ENCODE results near the gene TMEM42. TPM values are rescaled to one million over a fixed set of nuclear protein-coding genes. Genes with fewer than 3 reads are reported as not detected.
"Not testable (repeated sequence)": the region's sequence is repeated elsewhere in the genome, so short reads cannot be mapped to it uniquely, and the experiment has no call there.

Gene TMEM42
- polyA plus RNA-seq, 1 donor from 2014 or later, result 15.1 TPM

DNA sequence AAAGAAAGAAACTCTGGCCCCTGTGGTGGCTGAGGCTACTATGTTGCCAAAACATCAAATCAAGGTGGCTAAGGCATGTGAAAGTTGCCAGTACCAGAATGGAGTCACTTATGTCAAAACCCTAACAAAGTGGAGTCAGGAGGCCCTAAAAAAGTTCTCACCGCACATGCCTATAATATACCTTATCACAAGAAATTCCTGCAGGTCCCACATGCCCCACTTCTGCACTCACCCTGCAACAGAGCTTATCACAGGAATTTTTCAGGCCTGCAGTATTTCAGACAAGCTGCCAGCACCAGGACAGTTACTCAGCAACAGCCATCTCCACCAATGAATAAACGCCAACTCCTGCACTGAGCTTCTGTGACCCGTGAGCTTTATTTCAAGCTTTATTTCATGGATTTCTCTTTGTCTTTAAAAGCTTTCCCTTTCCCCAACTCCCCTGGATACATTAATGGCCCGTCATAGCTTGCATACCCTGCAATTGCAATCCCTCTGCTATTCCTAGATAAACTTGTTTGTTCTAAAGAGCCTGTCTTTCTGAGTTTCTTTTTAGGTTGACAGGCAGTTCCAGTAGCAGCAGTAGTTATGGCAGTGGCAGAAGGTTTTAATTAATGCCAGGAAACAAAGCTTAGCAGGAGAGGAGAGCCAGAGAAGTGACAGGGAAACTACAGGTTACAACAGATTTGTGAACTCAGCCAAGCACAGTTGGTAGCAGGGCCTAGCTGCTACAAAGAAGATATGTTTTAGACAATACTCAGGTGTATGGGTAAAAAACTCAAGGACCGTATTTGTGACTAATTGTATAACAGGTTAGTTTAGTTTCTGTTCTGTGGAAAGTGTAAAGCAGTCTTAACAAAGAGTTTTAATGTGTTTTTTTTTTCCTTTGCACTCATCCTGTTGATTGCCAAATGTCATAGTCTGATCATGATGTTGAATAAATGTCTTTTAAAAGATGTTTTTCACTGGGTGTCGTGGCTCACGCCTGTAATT lies 15.9 kb upstream of the TMEM42 start:
- H4K20me1 ChIP-seq (ENCODE audit: insufficient read depth), result no peaks in the 10 kb centered on the region
- no peaks in the 10 kb centered on the region for H3F3A ChIP-seq (ENCODE audit: insufficient read depth, low read length, poor library complexity, severe bottlenecking)
- no peak overlapping the region for H2AFZ ChIP-seq (ENCODE audit: low read depth, low read length)
- H3K4me3 ChIP-seq (ENCODE audit: low read length), result no peak overlapping the region
- H3K9ac ChIP-seq (ENCODE audit: low read length), result no peak overlapping the region
- TF ChIP-seq EZH2 (IDR thresholded peaks at IDR 0.05; ENCODE audit: borderline replicate concordance, insufficient read depth, low read length, poor library complexity, severe bottlenecking) (no peak), POLR2AphosphoS5 (IDR thresholded peaks at IDR 0.05) (no peak), TAF1 (IDR thresholded peaks at IDR 0.05; ENCODE audit: low read depth) (no peak), MXI1 (conservative IDR thresholded peaks at IDR 0.05; ENCODE audit: poor library complexity, severe bottlenecking) (no peak), SMC3 (conservative IDR thresholded peaks at IDR 0.05; ENCODE audit: poor library complexity) (no peak), RAD21 (conservative IDR thresholded peaks at IDR 0.05) (no peak), EP300 (conservative IDR thresholded peaks at IDR 0.05; ENCODE audit: poor library complexity, severe bottlenecking) (no peak)
- TF ChIP-seq, protein P1, sequence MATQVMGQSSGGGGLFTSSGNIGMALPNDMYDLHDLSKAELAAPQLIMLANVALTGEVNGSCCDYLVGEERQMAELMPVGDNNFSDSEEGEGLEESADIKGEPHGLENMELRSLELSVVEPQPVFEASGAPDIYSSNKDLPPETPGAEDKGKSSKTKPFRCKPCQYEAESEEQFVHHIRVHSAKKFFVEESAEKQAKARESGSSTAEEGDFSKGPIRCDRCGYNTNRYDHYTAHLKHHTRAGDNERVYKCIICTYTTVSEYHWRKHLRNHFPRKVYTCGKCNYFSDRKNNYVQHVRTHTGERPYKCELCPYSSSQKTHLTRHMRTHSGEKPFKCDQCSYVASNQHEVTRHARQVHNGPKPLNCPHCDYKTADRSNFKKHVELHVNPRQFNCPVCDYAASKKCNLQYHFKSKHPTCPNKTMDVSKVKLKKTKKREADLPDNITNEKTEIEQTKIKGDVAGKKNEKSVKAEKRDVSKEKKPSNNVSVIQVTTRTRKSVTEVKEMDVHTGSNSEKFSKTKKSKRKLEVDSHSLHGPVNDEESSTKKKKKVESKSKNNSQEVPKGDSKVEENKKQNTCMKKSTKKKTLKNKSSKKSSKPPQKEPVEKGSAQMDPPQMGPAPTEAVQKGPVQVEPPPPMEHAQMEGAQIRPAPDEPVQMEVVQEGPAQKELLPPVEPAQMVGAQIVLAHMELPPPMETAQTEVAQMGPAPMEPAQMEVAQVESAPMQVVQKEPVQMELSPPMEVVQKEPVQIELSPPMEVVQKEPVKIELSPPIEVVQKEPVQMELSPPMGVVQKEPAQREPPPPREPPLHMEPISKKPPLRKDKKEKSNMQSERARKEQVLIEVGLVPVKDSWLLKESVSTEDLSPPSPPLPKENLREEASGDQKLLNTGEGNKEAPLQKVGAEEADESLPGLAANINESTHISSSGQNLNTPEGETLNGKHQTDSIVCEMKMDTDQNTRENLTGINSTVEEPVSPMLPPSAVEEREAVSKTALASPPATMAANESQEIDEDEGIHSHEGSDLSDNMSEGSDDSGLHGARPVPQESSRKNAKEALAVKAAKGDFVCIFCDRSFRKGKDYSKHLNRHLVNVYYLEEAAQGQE (IDR thresholded peaks at IDR 0.05; ENCODE audit: borderline replicate concordance), result no peak
- TF ChIP-seq, protein P2, sequence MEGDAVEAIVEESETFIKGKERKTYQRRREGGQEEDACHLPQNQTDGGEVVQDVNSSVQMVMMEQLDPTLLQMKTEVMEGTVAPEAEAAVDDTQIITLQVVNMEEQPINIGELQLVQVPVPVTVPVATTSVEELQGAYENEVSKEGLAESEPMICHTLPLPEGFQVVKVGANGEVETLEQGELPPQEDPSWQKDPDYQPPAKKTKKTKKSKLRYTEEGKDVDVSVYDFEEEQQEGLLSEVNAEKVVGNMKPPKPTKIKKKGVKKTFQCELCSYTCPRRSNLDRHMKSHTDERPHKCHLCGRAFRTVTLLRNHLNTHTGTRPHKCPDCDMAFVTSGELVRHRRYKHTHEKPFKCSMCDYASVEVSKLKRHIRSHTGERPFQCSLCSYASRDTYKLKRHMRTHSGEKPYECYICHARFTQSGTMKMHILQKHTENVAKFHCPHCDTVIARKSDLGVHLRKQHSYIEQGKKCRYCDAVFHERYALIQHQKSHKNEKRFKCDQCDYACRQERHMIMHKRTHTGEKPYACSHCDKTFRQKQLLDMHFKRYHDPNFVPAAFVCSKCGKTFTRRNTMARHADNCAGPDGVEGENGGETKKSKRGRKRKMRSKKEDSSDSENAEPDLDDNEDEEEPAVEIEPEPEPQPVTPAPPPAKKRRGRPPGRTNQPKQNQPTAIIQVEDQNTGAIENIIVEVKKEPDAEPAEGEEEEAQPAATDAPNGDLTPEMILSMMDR (IDR thresholded peaks at IDR 0.05; ENCODE audit: poor library complexity, severe bottlenecking), result no peak
- H3K4me2 ChIP-seq (ENCODE audit: low read length), result no peak overlapping the region
- no peaks in the 10 kb centered on the region for H3K9me2 ChIP-seq (ENCODE audit: insufficient read depth, low read length)
- no peak overlapping the region for H3K27ac ChIP-seq (ENCODE audit: low read length)
- H3K36me3 ChIP-seq (ENCODE audit: insufficient read depth, low read length), result no peaks in the 10 kb centered on the region
- H3K27me3 ChIP-seq (ENCODE audit: insufficient read depth, low read depth, low read length), result no peaks in the 10 kb centered on the region
- H3K9me3 ChIP-seq (ENCODE audit: low read length), result no peaks in the 10 kb centered on the region
- H3K79me2 ChIP-seq (replicated peaks; ENCODE audit: insufficient read depth, low read length), result no peaks in the 10 kb centered on the region

DNA sequence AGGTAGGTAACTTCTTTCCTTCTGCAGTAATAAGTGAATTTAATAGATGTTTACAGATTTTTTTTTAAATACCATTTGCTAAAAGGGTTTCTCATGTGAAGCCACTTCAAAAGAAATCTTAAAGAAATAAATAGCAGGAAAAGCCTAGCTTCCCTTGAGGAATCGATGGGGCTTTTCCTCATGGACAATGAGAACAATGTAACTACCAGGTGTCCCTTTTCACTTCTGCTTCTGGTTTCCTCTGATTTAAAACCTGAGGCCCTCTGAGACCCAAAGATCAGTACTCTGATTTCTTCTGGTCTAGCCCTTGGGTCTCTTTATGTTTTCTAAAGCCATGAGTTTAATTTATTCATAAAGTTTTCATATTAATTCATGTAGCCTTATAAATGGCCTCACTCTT lies 13.1 kb upstream of the TMEM42 start:
- no peak for TF ChIP-seq EZH2 (IDR thresholded peaks at IDR 0.05; ENCODE audit: borderline replicate concordance, insufficient read depth, low read length, poor library complexity, severe bottlenecking)
- TF ChIP-seq TAF1 (IDR thresholded peaks at IDR 0.05; ENCODE audit: low read depth), result no peak
- no peak for TF ChIP-seq EP300 (conservative IDR thresholded peaks at IDR 0.05; ENCODE audit: poor library complexity, severe bottlenecking)
- TF ChIP-seq MXI1 (conservative IDR thresholded peaks at IDR 0.05; ENCODE audit: poor library complexity, severe bottlenecking), result no peak
- TF ChIP-seq, protein P2 (IDR thresholded peaks at IDR 0.05; ENCODE audit: poor library complexity, severe bottlenecking), result no peak
- no peak overlapping the region for H3K4me2 ChIP-seq (ENCODE audit: low read length)
- H3K27me3 ChIP-seq (ENCODE audit: insufficient read depth, low read depth, low read length), result no peaks in the 10 kb centered on the region
- no peaks in the 10 kb centered on the region for H3K36me3 ChIP-seq (ENCODE audit: insufficient read depth, low read length)
- H3K4me3 ChIP-seq (ENCODE audit: low read length), result no peak overlapping the region
- no peaks in the 10 kb centered on the region for H3K79me2 ChIP-seq (replicated peaks; ENCODE audit: insufficient read depth, low read length)
- no peak overlapping the region for H2AFZ ChIP-seq (ENCODE audit: low read depth, low read length)
- H3K9me2 ChIP-seq (ENCODE audit: insufficient read depth, low read length), result no peaks in the 10 kb centered on the region
- no peaks in the 10 kb centered on the region for H3K9me3 ChIP-seq (ENCODE audit: low read length)
- no peaks in the 10 kb centered on the region for H3F3A ChIP-seq (ENCODE audit: insufficient read depth, low read length, poor library complexity, severe bottlenecking)
- no peak overlapping the region for H3K9ac ChIP-seq (ENCODE audit: low read length)
- no peak overlapping the region for H3K27ac ChIP-seq (ENCODE audit: low read length)
- H4K20me1 ChIP-seq (ENCODE audit: insufficient read depth), result no peaks in the 10 kb centered on the region

DNA sequence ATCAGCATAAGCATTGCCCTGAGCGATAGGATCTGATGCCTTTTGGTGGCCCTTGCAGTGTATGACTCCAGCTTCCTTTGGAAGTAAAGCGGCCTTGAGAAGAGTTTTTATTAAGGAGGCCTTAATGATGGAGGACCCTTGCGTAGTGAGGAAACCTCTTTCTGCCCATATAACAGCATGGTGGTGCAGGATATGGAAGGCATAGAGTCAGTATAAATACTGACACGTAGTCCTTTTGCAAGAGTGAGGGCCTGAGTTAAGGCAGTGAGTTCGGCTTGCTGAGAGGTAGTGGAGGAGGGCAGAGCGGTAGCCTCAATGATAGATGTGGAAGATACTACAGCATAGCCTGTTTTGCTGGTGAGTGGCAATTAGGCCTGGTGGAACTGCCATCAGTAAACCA lies 5.0 kb upstream of the TMEM42 start:
- not testable (repeated sequence) for H3F3A ChIP-seq (ENCODE audit: insufficient read depth, low read length, poor library complexity, severe bottlenecking); H3K9me2 ChIP-seq (ENCODE audit: insufficient read depth, low read length); H3K4me2 ChIP-seq (ENCODE audit: low read length); H2AFZ ChIP-seq (ENCODE audit: low read depth, low read length); H3K27ac ChIP-seq (ENCODE audit: low read length); H3K27me3 ChIP-seq (ENCODE audit: insufficient read depth, low read depth, low read length); H3K9me3 ChIP-seq (ENCODE audit: low read length); H4K20me1 ChIP-seq (ENCODE audit: insufficient read depth); H3K4me3 ChIP-seq (ENCODE audit: low read length); H3K36me3 ChIP-seq (ENCODE audit: insufficient read depth, low read length); H3K79me2 ChIP-seq (replicated peaks; ENCODE audit: insufficient read depth, low read length); H3K9ac ChIP-seq (ENCODE audit: low read length)
